Measurements from ENCODE around the gene ZNF862. TPM values are rescaled to one million over a fixed set of nuclear protein-coding genes. Genes with fewer than 3 reads are reported as not detected.

ZNF862 gene
- total and polyA plus RNA-seq, 2 donors from 2014 or later = 5.7 to 29.1 TPM

DNA sequence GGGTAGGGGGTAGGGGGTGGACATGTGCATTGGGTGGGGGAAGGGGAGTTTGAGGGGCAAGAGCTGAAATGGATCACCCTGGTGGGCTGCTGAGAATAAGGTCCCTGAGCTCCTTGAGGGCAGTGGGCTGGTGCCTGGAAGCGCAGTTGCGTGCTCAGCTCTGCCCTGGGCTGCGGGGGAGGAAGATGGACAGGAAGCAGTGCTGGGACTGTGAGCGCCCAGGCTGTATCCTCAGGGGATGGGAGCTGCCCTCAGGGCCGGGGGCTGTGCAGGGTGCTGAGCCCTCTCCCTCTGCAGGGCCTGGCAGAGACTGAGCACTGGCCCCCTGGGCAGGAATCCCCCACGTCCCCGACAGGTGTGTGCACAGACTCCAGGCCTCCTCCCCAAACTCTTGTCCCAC, 40.4 kb upstream of the ZNF862 start:
- Histone ChIP-seq H3K9me3 (ENCODE audit: control insufficient read depth in 2 of 3, insufficient read depth in 1 of 3, low read length in 3 of 3) (no peaks in the 10 kb centered on the region), H3K9ac (ENCODE audit: low read length in 3 of 3) (no peak overlapping the region), H3K4me3 (ENCODE audit: low read length in 3 of 3) (no peak overlapping the region), H3K27ac (ENCODE audit: low read depth in 2 of 2, low read length in 2 of 2) (no peak overlapping the region), H3K36me3 (ENCODE audit: control insufficient read depth in 2 of 3, insufficient read depth in 3 of 3, low read length in 3 of 3) (no peaks in the 10 kb centered on the region), H3K27me3 (ENCODE audit: control insufficient read depth, insufficient read depth, low read length) (no peaks in the 10 kb centered on the region), H3K4me1 (ENCODE audit: control insufficient read depth in 2 of 3, insufficient read depth in 2 of 3, low read depth in 1 of 3, low read length in 3 of 3) (no peaks in the 10 kb centered on the region)
- DNase-seq (no peak), FAIRE-seq (no peak)
- intact Hi-C loops (cut with DNase I) = no loop called here
- TF ChIP-seq, protein P1, sequence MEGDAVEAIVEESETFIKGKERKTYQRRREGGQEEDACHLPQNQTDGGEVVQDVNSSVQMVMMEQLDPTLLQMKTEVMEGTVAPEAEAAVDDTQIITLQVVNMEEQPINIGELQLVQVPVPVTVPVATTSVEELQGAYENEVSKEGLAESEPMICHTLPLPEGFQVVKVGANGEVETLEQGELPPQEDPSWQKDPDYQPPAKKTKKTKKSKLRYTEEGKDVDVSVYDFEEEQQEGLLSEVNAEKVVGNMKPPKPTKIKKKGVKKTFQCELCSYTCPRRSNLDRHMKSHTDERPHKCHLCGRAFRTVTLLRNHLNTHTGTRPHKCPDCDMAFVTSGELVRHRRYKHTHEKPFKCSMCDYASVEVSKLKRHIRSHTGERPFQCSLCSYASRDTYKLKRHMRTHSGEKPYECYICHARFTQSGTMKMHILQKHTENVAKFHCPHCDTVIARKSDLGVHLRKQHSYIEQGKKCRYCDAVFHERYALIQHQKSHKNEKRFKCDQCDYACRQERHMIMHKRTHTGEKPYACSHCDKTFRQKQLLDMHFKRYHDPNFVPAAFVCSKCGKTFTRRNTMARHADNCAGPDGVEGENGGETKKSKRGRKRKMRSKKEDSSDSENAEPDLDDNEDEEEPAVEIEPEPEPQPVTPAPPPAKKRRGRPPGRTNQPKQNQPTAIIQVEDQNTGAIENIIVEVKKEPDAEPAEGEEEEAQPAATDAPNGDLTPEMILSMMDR (IDR thresholded peaks at IDR 0.05; ENCODE audit: borderline replicate concordance, extremely low read depth, insufficient read depth) = no peak

DNA sequence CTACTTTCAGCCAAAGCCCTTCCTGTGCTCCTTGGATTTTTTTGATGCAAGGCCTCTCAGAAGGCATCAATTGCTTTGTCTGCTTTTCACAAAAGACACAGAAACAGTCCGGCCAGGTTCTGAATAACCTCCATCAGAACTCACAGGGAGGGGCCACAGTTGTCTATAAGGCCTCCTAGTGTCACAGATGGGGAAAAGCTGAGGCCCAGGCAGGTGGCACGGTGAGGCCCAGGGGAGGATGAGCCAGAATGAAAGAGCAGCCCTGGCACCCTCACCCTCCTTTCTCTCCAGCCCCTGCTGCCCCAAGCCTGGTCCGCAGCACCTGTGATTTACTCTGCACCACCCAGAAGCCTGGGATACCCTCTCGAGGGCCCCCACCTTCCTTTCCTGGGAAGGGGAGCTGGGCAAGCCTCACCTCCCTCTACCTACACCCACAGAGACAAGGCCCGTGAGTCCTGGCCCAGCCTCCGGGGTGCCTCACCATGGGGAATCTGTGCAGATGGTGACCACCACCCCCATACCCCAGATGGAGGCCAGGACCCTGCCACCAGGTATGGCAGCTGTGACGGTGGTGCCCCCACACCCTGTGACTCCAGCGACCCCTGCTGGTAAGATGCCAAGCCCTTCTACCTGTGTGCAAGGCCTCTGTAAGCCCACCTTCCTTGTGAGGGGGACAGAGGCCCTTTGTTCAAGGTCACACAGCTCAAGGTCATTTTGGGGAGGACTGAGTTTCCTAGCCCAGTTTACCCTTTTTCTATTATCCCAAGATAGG, 38.6 kb upstream of the ZNF862 start:
- Histone ChIP-seq H3K36me3 (ENCODE audit: control insufficient read depth in 2 of 3, insufficient read depth in 3 of 3, low read length in 3 of 3) (no peaks in the 10 kb centered on the region), H3K27me3 (ENCODE audit: control insufficient read depth, insufficient read depth, low read length) (no peaks in the 10 kb centered on the region), H3K27ac (ENCODE audit: low read depth in 2 of 2, low read length in 2 of 2) (no peak overlapping the region), H3K9ac (ENCODE audit: low read length in 3 of 3) (no peak overlapping the region), H3K4me1 (ENCODE audit: control insufficient read depth in 2 of 3, insufficient read depth in 2 of 3, low read depth in 1 of 3, low read length in 3 of 3) (no peaks in the 10 kb centered on the region), H3K9me3 (ENCODE audit: control insufficient read depth in 2 of 3, insufficient read depth in 1 of 3, low read length in 3 of 3) (no peaks in the 10 kb centered on the region), H3K4me3 (ENCODE audit: low read length in 3 of 3) (no peak overlapping the region)
- DNase-seq = peak in 4 of 5 donors; percentile 51 to 77 (median 64)
- intact Hi-C loops (cut with DNase I) = no loop called here
- FAIRE-seq = no peak
- TF ChIP-seq, protein P1 (IDR thresholded peaks at IDR 0.05; ENCODE audit: borderline replicate concordance, extremely low read depth, insufficient read depth) = peak; percentile 37

DNA sequence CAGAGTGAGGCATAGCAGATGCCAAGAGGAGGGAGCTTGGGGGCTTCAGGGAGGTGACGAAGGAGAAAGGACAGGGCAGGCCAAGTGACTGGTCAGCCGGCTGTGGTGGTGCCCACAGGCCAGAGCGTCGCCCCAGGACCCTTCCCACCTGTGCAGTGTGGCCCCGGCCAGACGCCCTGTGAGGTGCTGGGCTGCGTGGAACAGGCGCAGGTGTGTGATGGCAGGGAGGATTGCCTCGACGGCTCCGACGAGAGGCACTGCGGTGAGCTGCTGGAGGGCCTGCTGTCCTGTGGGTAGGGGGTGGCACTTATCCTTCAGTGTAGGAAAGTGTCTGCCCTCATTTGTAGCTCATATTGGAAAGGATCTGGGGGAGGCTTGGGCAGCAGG, 38.0 kb upstream of the ZNF862 start:
- H3K27me3 ChIP-seq (ENCODE audit: control insufficient read depth, insufficient read depth, low read length) = no peaks in the 10 kb centered on the region
- TF ChIP-seq, protein P1 (IDR thresholded peaks at IDR 0.05; ENCODE audit: borderline replicate concordance, extremely low read depth, insufficient read depth) = no peak
- H3K27ac ChIP-seq (ENCODE audit: low read depth in 2 of 2, low read length in 2 of 2) = no peak overlapping the region
- H3K36me3 ChIP-seq (ENCODE audit: control insufficient read depth in 2 of 3, insufficient read depth in 3 of 3, low read length in 3 of 3) = no peaks in the 10 kb centered on the region
- H3K4me3 ChIP-seq (ENCODE audit: low read length in 3 of 3) = no peak overlapping the region
- no peaks in the 10 kb centered on the region for H3K9me3 ChIP-seq (ENCODE audit: control insufficient read depth in 2 of 3, insufficient read depth in 1 of 3, low read length in 3 of 3)
- no peak for DNase-seq
- FAIRE-seq = no peak
- no peaks in the 10 kb centered on the region for H3K4me1 ChIP-seq (ENCODE audit: control insufficient read depth in 2 of 3, insufficient read depth in 2 of 3, low read depth in 1 of 3, low read length in 3 of 3)
- intact Hi-C loops (cut with DNase I) = no loop called here
- no peak overlapping the region for H3K9ac ChIP-seq (ENCODE audit: low read length in 3 of 3)

Data from kidney (tissue), 14 donors.